ENCODE results near the gene SELENOV.

DNA sequence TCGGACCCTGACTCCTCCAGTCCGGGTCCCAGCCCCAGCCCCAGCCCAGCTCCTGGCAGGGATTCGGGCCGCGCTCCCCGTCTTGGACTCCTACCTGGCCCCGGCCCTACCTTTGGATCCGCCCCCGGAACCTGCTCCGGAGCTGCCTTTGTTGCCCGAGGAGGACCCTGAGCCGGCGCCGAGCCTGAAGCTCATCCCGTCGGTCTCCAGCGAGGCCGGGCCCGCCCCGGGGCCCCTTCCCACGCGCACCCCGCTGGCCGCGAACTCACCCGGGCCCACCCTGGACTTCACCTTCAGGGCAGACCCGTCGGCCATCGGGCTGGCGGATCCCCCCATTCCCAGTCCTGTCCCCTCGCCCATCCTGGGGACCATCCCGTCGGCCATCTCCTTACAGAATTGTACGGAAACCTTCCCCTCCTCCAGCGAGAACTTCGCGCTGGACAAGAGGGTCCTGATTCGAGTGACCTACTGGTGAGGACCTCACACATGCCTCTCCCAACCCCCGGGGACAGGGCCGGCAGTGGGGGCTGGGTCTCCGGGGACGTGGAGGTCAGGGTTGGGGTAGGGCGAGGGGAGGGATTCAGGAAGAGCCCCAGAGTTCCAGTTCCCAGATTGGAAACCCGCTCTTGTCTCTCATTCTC, 732 bp downstream of the SELENOV start:
- TF ChIP-seq POLR2A (IDR thresholded peaks at IDR 0.05; ENCODE audit: low read depth, low read length): no peak
- no peak for TF ChIP-seq TAF1 (IDR thresholded peaks at IDR 0.05; ENCODE audit: borderline replicate concordance, low read depth, low read length)

Data from GM12892 (cell line).